ENCODE data around the gene TTC34. TPM values are rescaled to one million over a fixed set of nuclear protein-coding genes. Genes with fewer than 3 reads are reported as not detected.

Gene TTC34
- total RNA-seq, 1 donor from 2014 or later = 0.09 TPM

DNA sequence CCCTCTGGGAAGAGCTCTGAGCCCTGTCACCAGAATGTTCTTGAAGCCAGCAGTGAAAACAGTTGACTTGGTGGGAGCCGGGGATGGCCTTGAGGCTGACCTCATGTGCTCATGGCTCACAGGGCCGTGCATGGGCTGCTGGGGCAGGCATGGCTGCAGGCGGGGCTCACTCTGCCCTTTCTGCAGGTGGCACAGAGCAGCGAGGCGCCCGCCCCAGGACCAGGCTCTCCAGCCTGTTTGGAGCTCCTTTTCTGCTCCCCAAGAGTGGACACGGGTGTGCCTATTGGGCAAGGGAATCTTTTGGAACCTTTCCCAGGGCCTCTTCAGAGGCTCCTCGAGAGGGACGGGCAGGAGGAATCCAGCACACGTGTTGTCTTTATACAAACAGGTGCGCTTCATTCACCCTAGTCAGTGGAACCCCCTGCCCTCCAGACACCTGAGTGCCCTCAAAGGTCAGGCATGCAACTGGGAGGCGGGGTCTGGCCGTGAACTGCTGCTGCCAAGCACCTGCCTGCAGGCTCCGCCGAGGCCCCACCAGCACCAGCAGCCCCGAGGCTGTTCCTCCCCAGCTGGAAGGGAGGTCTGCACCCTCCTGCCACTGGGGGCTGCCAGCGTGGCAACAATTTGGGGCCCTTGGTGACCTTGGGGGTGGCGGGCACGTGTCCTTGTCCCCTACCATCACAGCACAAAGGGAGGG, 2.6 kb upstream of the TTC34 start:
- Histone ChIP-seq H3K4me1 (no peaks in the 10 kb centered on the region), H3K27ac (no peak overlapping the region), H3K36me3 (no peaks in the 10 kb centered on the region), H3K4me2 (no peak overlapping the region), H4K20me1 (ENCODE audit: low read depth) (no peaks in the 10 kb centered on the region), H3K9me3 (ENCODE audit: low read depth) (no peaks in the 10 kb centered on the region), H3K9ac (no peak overlapping the region), H3K27me3 (no peaks in the 10 kb centered on the region), H2AFZ (replicated peaks) (no peak overlapping the region), H3K79me2 (ENCODE audit: low read depth) (no peaks in the 10 kb centered on the region), H3F3A (ENCODE audit: low read depth) (no peaks in the 10 kb centered on the region), H3K4me3 (no peak overlapping the region)
- Mint-ChIP-seq H3K9me3 (no peaks in the 10 kb centered on the region), H3K36me3 (no peaks in the 10 kb centered on the region), H3K4me3 (no peak overlapping the region), H3K4me1 (peaks cover 3% of the 10 kb centered on the region), H3K27me3 (ENCODE audit: insufficient read depth, low read depth) (peaks cover 3% of the 10 kb centered on the region), H3K27ac (no peak overlapping the region)
- TF ChIP-seq EZH2 (IDR thresholded peaks at IDR 0.05) = no peak
- no peak for TF ChIP-seq CTCF (IDR thresholded peaks at IDR 0.05)
- no peak for TF ChIP-seq EZH2phosphoT487 (IDR thresholded peaks at IDR 0.05)
- no peak for DNase-seq (ENCODE audit: low spot score)

DNA sequence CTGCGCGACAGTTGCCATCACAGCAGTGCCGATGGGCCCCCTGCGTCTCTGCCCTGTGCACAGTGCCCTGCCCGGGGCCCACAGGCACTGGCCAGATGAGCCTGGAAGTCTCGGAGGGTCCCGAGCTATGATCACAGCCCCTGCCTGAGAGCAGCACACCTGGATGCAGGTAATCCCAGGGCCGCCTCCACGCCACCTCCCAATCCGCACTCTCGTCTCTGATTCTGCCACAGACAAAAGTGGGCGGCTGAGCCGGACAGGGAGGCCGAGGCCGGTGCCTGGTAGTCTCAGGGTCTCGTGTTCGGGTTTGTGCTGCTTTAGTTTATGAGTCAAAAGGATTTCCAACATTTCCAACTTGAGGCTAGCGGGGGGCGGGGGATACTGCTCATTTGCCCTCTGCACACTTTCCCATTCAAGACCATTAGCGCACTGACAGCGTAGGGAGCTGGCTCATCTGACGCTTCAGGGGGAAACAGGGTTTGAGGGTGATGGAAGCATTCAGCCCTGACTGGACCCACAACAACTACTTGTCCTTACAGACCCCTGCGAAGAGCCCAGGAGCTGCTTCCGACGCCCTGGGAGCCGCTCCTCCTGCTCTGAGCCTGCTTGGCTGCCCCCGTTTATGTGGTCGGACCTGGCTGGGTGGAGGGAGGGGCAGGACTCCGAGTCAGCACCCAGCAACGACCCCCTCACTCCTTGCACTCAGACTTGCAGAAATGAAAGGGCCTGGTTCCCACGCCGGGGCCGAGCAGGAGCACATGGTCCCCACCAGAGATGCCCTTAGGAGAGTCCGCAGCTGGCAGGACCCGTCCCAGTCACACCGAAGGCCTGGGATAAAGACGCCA, 1.8 kb upstream of the TTC34 start:
- H3K9me3 ChIP-seq (ENCODE audit: low read depth) = no peaks in the 10 kb centered on the region
- no peaks in the 10 kb centered on the region for H3K36me3 ChIP-seq
- no peak overlapping the region for H3K9ac ChIP-seq
- no peak overlapping the region for H3K4me3 Mint-ChIP-seq
- DNase-seq (ENCODE audit: low spot score) = no peak
- no peaks in the 10 kb centered on the region for H3F3A ChIP-seq (ENCODE audit: low read depth)
- H3K4me1 Mint-ChIP-seq = peaks cover 3% of the 10 kb centered on the region
- no peak overlapping the region for H3K4me2 ChIP-seq
- peaks cover 5% of the 10 kb centered on the region for H3K27me3 Mint-ChIP-seq (ENCODE audit: insufficient read depth, low read depth)
- no peak overlapping the region for H3K27ac ChIP-seq
- H3K4me3 ChIP-seq = no peak overlapping the region
- no peaks in the 10 kb centered on the region for H3K27me3 ChIP-seq
- H3K9me3 Mint-ChIP-seq = no peaks in the 10 kb centered on the region
- no peak overlapping the region for H2AFZ ChIP-seq (replicated peaks)
- H3K79me2 ChIP-seq (ENCODE audit: low read depth) = no peaks in the 10 kb centered on the region
- H4K20me1 ChIP-seq (ENCODE audit: low read depth) = no peaks in the 10 kb centered on the region
- no peaks in the 10 kb centered on the region for H3K4me1 ChIP-seq
- TF ChIP-seq EZH2phosphoT487 (IDR thresholded peaks at IDR 0.05) = no peak
- no peak for TF ChIP-seq CTCF (IDR thresholded peaks at IDR 0.05)
- no peak for TF ChIP-seq EZH2 (IDR thresholded peaks at IDR 0.05)
- no peak overlapping the region for H3K27ac Mint-ChIP-seq
- H3K36me3 Mint-ChIP-seq = no peaks in the 10 kb centered on the region

DNA sequence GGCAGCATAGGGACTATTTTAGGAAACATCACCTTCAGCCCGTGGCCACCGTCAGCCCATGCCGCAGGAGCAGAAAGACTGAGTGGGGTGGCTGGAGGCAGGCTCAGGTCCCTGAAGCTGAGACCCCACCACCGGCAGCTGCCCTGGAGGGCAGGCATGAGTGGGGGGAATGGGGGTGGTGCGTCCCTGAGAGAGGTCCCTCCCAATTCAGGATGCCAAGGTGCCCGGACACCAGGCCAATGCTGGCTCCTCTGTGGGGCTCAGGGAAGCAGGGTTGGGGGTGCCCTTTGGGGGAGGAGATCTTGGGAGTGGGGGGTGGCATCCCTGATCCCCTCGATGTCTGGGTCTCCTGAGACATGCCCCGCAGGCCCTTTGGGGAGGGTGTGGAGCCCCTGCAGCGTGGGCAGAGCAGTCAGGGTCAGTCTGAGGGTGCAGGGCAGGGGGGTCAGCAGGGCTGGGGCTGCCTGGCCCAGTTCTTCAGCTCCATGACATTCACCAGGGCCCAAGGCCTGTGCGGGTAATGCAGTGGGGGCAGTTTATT, 998 bp upstream of the TTC34 start:
- Histone ChIP-seq H3K79me2 (ENCODE audit: low read depth) (no peaks in the 10 kb centered on the region), H3K9me3 (ENCODE audit: low read depth) (no peaks in the 10 kb centered on the region), H4K20me1 (ENCODE audit: low read depth) (no peaks in the 10 kb centered on the region), H2AFZ (replicated peaks) (no peak overlapping the region), H3K9ac (no peak overlapping the region), H3F3A (ENCODE audit: low read depth) (no peaks in the 10 kb centered on the region), H3K36me3 (no peaks in the 10 kb centered on the region), H3K27me3 (no peaks in the 10 kb centered on the region), H3K4me1 (no peaks in the 10 kb centered on the region), H3K4me2 (no peak overlapping the region), H3K27ac (no peak overlapping the region), H3K4me3 (no peak overlapping the region)
- Mint-ChIP-seq H3K36me3 (no peaks in the 10 kb centered on the region), H3K4me1 (peaks cover 3% of the 10 kb centered on the region), H3K9me3 (no peaks in the 10 kb centered on the region), H3K27ac (no peak overlapping the region), H3K27me3 (ENCODE audit: insufficient read depth, low read depth) (peaks cover 5% of the 10 kb centered on the region), H3K4me3 (no peak overlapping the region)
- TF ChIP-seq EZH2phosphoT487 (IDR thresholded peaks at IDR 0.05) (no peak), CTCF (IDR thresholded peaks at IDR 0.05) (no peak), EZH2 (IDR thresholded peaks at IDR 0.05) (no peak)
- no peak for DNase-seq (ENCODE audit: low spot score)

Measured in neural progenitor cell (in vitro differentiated cells).